Measurements from ENCODE around the gene CSTPP1.

DNA sequence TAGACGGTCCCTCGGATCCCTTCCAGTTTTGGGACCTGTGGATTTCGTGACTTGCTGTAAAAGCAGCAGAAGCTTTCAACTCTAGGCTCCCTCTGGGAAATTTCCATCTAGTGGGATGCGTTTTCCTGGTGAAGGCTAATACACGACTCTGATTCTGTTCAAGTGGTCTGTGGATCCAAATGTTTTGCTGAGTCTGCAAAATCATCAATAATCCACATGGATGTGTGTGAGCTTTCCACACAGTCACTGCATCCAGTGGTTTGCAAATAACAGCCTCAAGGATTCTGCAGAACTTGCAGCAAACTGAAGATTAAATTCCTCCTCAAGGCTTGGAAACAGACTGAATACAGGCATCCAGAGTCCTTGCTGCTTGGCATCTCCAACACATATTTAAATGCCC lies 266.0 kb downstream of the CSTPP1 start:
- TF ChIP-seq, protein P1, sequence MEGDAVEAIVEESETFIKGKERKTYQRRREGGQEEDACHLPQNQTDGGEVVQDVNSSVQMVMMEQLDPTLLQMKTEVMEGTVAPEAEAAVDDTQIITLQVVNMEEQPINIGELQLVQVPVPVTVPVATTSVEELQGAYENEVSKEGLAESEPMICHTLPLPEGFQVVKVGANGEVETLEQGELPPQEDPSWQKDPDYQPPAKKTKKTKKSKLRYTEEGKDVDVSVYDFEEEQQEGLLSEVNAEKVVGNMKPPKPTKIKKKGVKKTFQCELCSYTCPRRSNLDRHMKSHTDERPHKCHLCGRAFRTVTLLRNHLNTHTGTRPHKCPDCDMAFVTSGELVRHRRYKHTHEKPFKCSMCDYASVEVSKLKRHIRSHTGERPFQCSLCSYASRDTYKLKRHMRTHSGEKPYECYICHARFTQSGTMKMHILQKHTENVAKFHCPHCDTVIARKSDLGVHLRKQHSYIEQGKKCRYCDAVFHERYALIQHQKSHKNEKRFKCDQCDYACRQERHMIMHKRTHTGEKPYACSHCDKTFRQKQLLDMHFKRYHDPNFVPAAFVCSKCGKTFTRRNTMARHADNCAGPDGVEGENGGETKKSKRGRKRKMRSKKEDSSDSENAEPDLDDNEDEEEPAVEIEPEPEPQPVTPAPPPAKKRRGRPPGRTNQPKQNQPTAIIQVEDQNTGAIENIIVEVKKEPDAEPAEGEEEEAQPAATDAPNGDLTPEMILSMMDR (IDR thresholded peaks at IDR 0.05 in 4 of 5, conservative IDR thresholded peaks at IDR 0.05 in 1 of 5): no peak
- no peak for TF ChIP-seq POLR2A (IDR thresholded peaks at IDR 0.05)

Data from gastrocnemius medialis (tissue), 4 donors.